SK-N-MC (cell line): ENCODE results near the gene AVL9.
"Not testable (repeated sequence)": the region's sequence is repeated elsewhere in the genome, so short reads cannot be mapped to it uniquely, and the experiment has no call there.

ENCODE experiments used
- DNase-seq: peaks from one replicate; pipeline ENCODE4 v3.0.0-alpha.2; 2011; ENCODE audit warnings: low read depth, low spot score
- H3K27ac ChIP-seq: fragments of 200-600 bp; sonication (generic); 2 replicates; pipeline ENCODE4 v1.5.1; 2016; ENCODE audit warnings: mixed run types
- H3K36me3 ChIP-seq: fragments of 200-600 bp; sonication (generic); 2 replicates; pipeline ENCODE4 v1.6.1; 2017; ENCODE audit warnings: antibody characterized with exemption, low read length, mixed read lengths; ENCODE audit not compliant: insufficient read depth
- H3K4me3 ChIP-seq: fragments of 200-600 bp; sonication (generic); 2 replicates; pipeline ENCODE4 v1.5.1; 2016
- H3K9ac ChIP-seq: fragments of 200-600 bp; sonication (generic); 2 replicates; pipeline ENCODE4 v1.8.0; 2017; ENCODE audit warnings: mixed run types, mixed read lengths; ENCODE audit not compliant: insufficient read length
- H3K9me3 ChIP-seq: fragments of 200-600 bp; sonication (generic); 2 replicates; pipeline ENCODE4 v1.6.1; 2017; ENCODE audit warnings: low read depth, mild to moderate bottlenecking, antibody characterized with exemption, low read length, moderate library complexity, mixed read lengths
- EZH2 ChIP-seq: fragments of 200-600 bp; sonication (generic); IDR thresholded peaks from one replicate; pipeline ENCODE4 v1.6.1; 2017; ENCODE audit warnings: antibody characterized with exemption
- FOXP2 ChIP-seq: optimal IDR thresholded peaks from 2 replicates; pipeline ENCODE3; 2011; ENCODE audit warnings: mild to moderate bottlenecking, moderate library complexity; ENCODE audit not compliant: insufficient read depth; ENCODE audit errors: extremely low read length, control extremely low read depth
- POLR2AphosphoS5 ChIP-seq: IDR thresholded peaks from 2 replicates; pipeline ENCODE4 v1.6.1; 2012; ENCODE audit warnings: mild to moderate bottlenecking, low read depth, low read length, borderline replicate concordance

The AVL9 gene

DNA sequence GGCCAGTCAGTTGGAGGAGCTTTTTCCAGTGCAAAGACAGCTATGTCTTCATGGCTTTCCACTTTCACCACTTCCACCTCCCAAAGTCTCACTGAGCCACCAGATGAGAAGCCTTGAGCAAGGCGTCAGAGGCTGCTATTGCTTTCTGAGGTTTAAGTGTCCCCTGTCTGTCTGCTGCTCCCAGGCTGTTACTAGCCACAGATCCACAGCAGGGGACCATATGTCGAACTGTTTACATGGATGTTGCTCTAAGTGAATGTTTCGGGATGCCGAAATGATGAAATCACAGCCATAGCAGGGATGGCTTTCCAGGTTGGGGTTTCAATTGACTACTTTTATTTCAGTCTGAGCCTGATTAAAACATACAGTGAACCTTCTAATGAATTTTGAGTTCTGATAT is 88.5 kb downstream of the AVL9 start:
- Histone ChIP-seq H3K36me3 (peaks cover 58% of the 10 kb centered on the region), H3K9ac (no peak overlapping the region), H3K27ac (no peak overlapping the region), H3K4me3 (no peak overlapping the region), H3K9me3 (no peaks in the 10 kb centered on the region)
- DNase-seq: no peak
- no peak for TF ChIP-seq POLR2AphosphoS5

DNA sequence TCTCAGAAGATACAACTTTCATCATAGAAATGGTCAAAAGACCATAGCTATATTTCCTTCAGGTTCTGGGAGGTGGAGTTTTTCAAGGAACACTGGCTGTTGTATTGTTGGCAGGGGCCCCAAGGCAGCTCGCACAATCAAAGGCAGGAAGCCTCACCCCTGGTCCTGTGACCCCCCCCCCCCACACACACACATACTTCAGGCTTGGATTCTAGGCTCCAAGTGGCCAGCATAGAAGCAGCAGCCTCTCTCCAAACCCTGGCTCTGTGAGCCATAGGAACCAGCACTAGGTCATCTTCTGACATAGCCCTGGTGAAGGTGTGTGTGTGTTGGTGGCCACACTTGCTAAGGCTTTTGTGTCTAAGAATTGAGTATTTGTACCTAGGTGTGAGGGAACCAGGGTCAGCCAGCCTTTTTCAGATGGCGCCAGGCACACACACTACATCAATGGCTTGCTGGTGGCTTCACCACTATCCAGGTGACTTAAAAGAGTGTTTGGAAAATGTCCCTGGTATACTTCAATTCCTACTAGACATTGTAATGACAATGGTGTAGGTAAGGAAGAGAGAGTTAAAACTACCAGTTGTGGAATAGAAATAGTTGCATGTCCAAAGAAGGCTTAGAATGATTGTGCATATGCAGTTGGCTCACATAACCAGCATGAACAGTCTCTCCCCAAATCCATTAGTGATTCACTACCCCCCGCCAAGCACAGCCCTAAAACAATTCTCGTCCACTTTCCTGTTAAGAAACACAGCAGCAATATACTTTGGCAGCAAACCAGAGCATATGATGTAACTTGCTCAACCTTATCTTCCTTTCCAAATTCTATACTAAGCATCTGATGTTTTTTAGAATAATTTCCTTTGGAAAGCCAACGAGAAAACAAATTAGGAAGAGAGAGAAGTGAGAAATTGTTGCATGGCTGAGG is 91.3 kb downstream of the AVL9 start:
- no peak overlapping the region for H3K9ac ChIP-seq
- TF ChIP-seq POLR2AphosphoS5 (no peak), FOXP2 (no peak), EZH2 (no peak)
- peak; percentile 30 for DNase-seq
- no peak overlapping the region for H3K4me3 ChIP-seq
- H3K36me3 ChIP-seq: peaks cover 47% of the 10 kb centered on the region
- H3K27ac ChIP-seq: peak overlapping the region; percentile 25; the same call in 1 of the 2 replicates
- no peaks in the 10 kb centered on the region for H3K9me3 ChIP-seq

DNA sequence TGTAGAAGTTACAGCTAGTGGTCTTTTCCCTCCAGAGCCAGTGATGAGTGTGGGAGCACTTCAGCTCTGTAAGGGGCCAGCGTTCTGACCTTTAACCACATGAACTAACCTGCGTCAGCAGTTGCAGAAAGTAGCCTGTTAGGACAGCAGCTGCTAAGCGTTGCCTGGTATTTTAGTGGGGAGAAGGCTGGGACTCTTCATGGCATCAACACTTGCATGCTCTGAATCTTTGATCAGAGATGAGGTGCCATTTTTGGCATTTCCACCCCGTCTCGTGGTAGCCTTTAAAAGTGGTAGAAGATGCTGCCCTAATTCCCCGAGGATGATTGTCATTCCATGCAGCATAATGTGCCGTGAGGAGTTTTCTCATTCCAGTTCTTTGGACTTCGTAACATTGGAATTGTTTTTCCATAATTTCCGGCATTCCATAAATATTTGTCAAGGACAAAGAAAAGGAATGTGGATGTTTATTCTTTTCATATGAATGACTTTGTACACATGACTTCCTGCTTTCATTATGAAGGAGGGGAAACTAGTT is 92.2 kb downstream of the AVL9 start:
- no peak for DNase-seq

DNA sequence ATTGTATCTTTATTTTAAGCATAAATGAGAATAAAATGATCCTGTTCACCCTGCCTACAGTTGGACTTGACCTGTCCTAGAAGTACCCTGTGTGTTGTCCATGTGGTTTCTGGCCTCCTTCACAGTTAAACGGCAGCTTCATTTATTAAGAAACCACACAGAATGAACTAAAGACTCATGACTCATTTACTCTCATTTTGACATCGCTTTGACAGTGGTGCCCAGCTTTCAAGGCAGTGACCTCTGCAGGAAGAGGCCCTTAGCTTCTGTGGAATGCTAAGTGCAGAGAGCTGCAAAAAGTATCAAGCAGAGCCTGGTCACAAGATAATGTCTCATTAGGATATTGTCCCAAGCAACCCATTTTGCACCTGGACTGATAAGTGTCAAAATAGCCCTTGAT is 93.4 kb downstream of the AVL9 start:
- Histone ChIP-seq H3K9ac (no peak overlapping the region), H3K9me3 (no peaks in the 10 kb centered on the region), H3K27ac (no peak overlapping the region), H3K36me3 (peaks cover 29% of the 10 kb centered on the region), H3K4me3 (no peak overlapping the region)
- TF ChIP-seq FOXP2: no peak
- no peak for TF ChIP-seq POLR2AphosphoS5
- TF ChIP-seq EZH2: no peak
- no peak for DNase-seq

More for the DNA sequence above, 92.2 kb downstream of the AVL9 start:
- Histone ChIP-seq H3K4me3 (no peak overlapping the region), H3K9ac (no peak overlapping the region), H3K36me3 (peaks cover 39% of the 10 kb centered on the region), H3K27ac (peak overlapping the region; percentile 25; the same call in 1 of the 2 replicates), H3K9me3 (no peaks in the 10 kb centered on the region)
- TF ChIP-seq POLR2AphosphoS5 (no peak), FOXP2 (no peak)

DNA sequence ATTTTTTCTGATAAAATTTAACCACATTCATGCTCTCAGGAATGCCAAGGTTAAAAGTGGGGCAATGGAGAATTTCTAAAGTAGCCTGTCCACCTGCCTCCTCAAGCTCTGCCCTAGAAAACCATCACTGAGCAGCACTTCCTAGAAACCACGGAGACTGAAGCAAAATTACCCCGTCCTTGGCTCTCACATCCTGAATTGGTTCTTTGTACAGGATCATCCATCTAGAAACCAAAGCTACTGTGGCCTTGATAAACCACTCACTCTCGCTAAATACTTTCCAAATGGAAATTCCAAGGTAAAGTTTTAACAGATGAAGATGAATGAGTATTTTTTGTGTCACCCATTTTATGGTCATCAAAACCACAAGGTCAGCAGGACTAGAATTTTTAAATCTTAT is 96.6 kb downstream of the AVL9 start:
- peaks cover 11% of the 10 kb centered on the region; the same call in 1 of the 2 replicates for H3K36me3 ChIP-seq
- no peak overlapping the region for H3K27ac ChIP-seq
- no peaks in the 10 kb centered on the region for H3K9me3 ChIP-seq
- no peak overlapping the region for H3K9ac ChIP-seq
- H3K4me3 ChIP-seq: no peak overlapping the region
- TF ChIP-seq POLR2AphosphoS5: no peak
- no peak for DNase-seq

DNA sequence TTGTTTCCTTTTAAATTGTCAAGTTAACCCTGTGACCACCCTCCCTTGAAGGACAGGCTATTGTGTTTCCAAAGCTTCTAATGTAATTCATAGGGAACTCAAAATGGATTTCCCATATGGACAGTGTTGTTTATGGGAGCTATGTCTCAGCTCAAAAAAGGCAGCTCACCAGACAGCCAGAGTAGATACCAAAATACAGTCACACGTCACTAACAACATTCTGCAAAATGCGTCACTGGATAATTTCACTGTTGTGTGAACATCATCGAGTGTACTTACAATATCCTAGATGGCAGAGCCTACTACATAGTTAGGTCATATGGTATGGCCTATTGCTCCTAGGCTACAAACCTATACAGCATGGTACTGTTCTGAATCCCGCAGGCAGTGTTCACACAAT is 97.4 kb downstream of the AVL9 start:
- TF ChIP-seq FOXP2 (no peak), POLR2AphosphoS5 (no peak), EZH2 (no peak)
- Histone ChIP-seq H3K27ac (no peak overlapping the region), H3K4me3 (no peak overlapping the region), H3K9ac (no peak overlapping the region), H3K9me3 (no peaks in the 10 kb centered on the region), H3K36me3 (peaks cover 11% of the 10 kb centered on the region; the same call in 1 of the 2 replicates)
- no peak for DNase-seq

DNA sequence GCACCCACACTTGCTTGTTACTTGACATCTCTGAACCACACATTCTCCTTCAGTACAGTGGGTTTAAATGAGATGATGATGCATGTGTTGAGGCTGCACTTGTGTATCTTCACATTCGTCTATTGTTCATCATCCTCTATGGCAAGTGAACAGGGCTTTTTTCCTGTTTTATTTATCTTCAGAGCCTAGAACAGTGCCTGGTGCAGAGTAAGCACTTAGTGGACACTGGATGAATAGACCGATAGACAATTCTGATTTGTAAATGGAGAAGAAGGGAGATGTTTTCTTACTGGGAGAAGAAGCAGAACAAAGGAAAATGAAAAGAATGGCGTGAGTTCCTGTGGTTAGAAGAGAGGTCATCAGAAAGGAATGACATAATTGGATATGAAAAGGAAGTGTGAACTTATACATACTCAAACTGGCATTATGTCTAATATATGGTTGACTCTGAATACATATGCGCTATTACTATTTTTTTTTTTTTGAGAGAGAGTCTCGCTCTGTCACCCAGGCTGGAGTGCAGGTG is 99.7 kb downstream of the AVL9 start:
- Histone ChIP-seq H3K4me3 (no peak overlapping the region), H3K9me3 (no peaks in the 10 kb centered on the region), H3K27ac (no peak overlapping the region), H3K9ac (no peak overlapping the region), H3K36me3 (no peaks in the 10 kb centered on the region)
- DNase-seq: no peak
- no peak for TF ChIP-seq FOXP2
- TF ChIP-seq EZH2: no peak
- TF ChIP-seq POLR2AphosphoS5: no peak

DNA sequence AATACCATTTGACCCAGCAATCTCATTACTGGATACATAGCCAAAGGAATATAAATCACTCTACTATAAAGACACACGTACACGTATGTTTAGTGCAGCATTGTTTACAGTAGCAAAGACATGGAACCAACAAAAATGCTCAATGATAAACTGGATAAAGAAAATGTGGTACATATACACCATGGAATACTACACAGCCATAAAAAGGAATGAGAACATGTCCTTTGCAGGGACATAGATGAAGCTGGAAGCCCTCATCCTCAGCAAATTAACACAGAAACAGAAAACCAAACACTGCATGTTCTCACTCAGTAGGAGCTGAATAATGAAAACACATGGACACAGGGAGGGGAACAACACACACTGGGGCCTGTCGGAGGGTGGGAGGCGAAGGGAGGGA is 105.9 kb downstream of the AVL9 start:
- not testable (repeated sequence) for DNase-seq, H3K36me3 ChIP-seq, H3K4me3 ChIP-seq, H3K27ac ChIP-seq, H3K9me3 ChIP-seq, H3K9ac ChIP-seq
